CD4-positive, alpha-beta T cell treated with Interleukin-10 for 1 hour (primary cell): ENCODE data around the gene VHLL.

Experiments used
- DNase-seq: peaks from one replicate; pipeline ENCODE4 v3.0.0-alpha.2; 2020

The VHLL gene

DNA sequence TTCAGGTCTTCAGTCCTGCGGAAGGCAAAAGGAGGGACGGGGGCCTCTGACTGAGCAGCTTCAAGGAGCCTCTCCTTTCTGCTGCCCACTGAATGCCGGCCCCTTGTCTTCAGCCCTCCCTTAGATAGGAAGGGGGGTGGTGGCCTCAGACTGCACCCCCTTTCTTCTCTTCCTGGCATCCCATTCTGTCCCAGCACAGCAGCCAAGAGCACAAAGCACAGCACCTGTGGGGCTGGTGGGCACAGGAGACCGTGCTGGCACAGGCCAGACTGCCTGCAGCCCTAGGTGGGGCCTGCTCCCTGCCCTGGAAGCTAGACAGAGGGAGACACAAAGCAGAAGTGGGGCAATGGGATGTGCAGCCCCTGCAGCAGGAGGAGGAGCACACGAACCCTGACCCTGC, 49.5 kb downstream of the VHLL start:
- no peak for DNase-seq
